OCI-LY1 (cell line): Measurements from ENCODE around the gene SBSN.

Experiments used
- H2AFZ ChIP-seq: fragments of 200-600 bp; sonication (generic), shearing (Covaris generic); 2 replicates; pipeline ENCODE4 v1.6.0; 2014; ENCODE audit warnings: antibody characterized with exemption, mild to moderate bottlenecking, low read length
- H3F3A ChIP-seq: fragments of 200-600 bp; sonication (generic), shearing (Covaris generic); 2 replicates; pipeline ENCODE4 v1.6.0; 2014; ENCODE audit warnings: mild to moderate bottlenecking, antibody characterized with exemption, low read length, moderate library complexity; ENCODE audit not compliant: insufficient read depth
- H3K27ac ChIP-seq: fragments of 200-600 bp; sonication (generic); 2 replicates; pipeline ENCODE4 v1.5.1; 2014; ENCODE audit warnings: low read length, mixed run types, mild to moderate bottlenecking, low read depth; ENCODE audit not compliant: poor library complexity, severe bottlenecking
- H3K27me3 ChIP-seq: fragments of 200-600 bp; sonication (generic); 2 replicates; pipeline ENCODE4 v1.6.0; 2014; ENCODE audit warnings: antibody characterized with exemption, mild to moderate bottlenecking, low read length, moderate library complexity; ENCODE audit not compliant: insufficient read depth
- H3K36me3 ChIP-seq: fragments of 200-600 bp; sonication (generic); 2 replicates; pipeline ENCODE4 v1.6.1; 2014; ENCODE audit warnings: mild to moderate bottlenecking, antibody characterized with exemption, low read length, moderate library complexity, mixed read lengths; ENCODE audit not compliant: insufficient read depth
- H3K4me1 ChIP-seq: fragments of 200-600 bp; sonication (generic); 2 replicates; pipeline ENCODE4 v1.5.1; 2014; ENCODE audit warnings: mild to moderate bottlenecking, low read length, moderate library complexity; ENCODE audit not compliant: insufficient read depth, severe bottlenecking
- H3K4me2 ChIP-seq: fragments of 200-600 bp; sonication (generic), shearing (Covaris generic); 2 replicates; pipeline ENCODE4 v1.6.1; 2014; ENCODE audit warnings: low read length
- H3K4me3 ChIP-seq: fragments of 200-600 bp; sonication (generic); 2 replicates; pipeline ENCODE4 v1.5.1; 2014; ENCODE audit warnings: low read length, low read depth, mild to moderate bottlenecking, mixed read lengths; ENCODE audit not compliant: poor library complexity, severe bottlenecking
- H3K79me2 ChIP-seq: fragments of 200-600 bp; shearing (Covaris generic); 2 replicates; pipeline ENCODE4 v1.6.1; 2016; ENCODE audit warnings: mixed run types, low read length, mixed read lengths; ENCODE audit not compliant: insufficient read depth
- H3K9ac ChIP-seq: fragments of 200-600 bp; sonication (generic), shearing (Covaris generic); 2 replicates; pipeline ENCODE4 v1.6.1; 2014; ENCODE audit warnings: mild to moderate bottlenecking, low read length, mixed read lengths
- H3K9me2 ChIP-seq: fragments of 200-600 bp; sonication (generic), shearing (Covaris generic); 2 replicates; pipeline ENCODE4 v1.6.1; 2014; ENCODE audit warnings: low read depth, mild to moderate bottlenecking, low read length, mixed read lengths
- H3K9me3 ChIP-seq: fragments of 200-600 bp; shearing (Covaris generic); 2 replicates; pipeline ENCODE4 v1.6.1; 2014; ENCODE audit warnings: low read length, mixed read lengths
- H4K20me1 ChIP-seq: fragments of 200-600 bp; sonication (generic), shearing (Covaris generic); 2 replicates; pipeline ENCODE4 v1.6.0; 2016; ENCODE audit warnings: mild to moderate bottlenecking, low read length; ENCODE audit not compliant: insufficient read depth
- CTCF ChIP-seq: fragments of 200-600 bp; sonication (generic), shearing (Covaris generic); IDR thresholded peaks from 2 replicates; pipeline ENCODE4 v1.5.1; 2017; ENCODE audit warnings: mild to moderate bottlenecking, antibody characterized with exemption, low read length, moderate library complexity, mixed read lengths
- EZH2 ChIP-seq: fragments of 200-600 bp; sonication (generic), shearing (Covaris generic); IDR thresholded peaks from 2 replicates; pipeline ENCODE4 v1.8.0; 2017; ENCODE audit warnings: borderline replicate concordance, mixed run types, mild to moderate bottlenecking, antibody characterized with exemption, low read length, moderate library complexity, mixed read lengths

The SBSN gene

GRCh38 chr19:35559281-35559659, 31.2 kb upstream of the SBSN start:
- no peaks in the 10 kb centered on the region; the same call in none of the 2 replicates for H3K27me3 ChIP-seq
- no peak overlapping the region for H3K4me2 ChIP-seq
- H3K4me1 ChIP-seq, result peaks cover 11% of the 10 kb centered on the region
- H4K20me1 ChIP-seq, result no peaks in the 10 kb centered on the region
- no peak overlapping the region for H3K27ac ChIP-seq
- no peaks in the 10 kb centered on the region for H3F3A ChIP-seq
- H3K9me2 ChIP-seq, result no peaks in the 10 kb centered on the region
- no peak overlapping the region for H3K9ac ChIP-seq
- H3K79me2 ChIP-seq, result no peaks in the 10 kb centered on the region
- H2AFZ ChIP-seq, result no peak overlapping the region
- no peaks in the 10 kb centered on the region for H3K36me3 ChIP-seq
- H3K4me3 ChIP-seq, result no peak overlapping the region
- no peaks in the 10 kb centered on the region for H3K9me3 ChIP-seq
- no peak for TF ChIP-seq EZH2
- no peak for TF ChIP-seq CTCF

- TF ChIP-seq CTCF, result no peak
- no peak for TF ChIP-seq EZH2
- H3K4me1 ChIP-seq, result peaks cover 11% of the 10 kb centered on the region
- H3K9ac ChIP-seq, result no peak overlapping the region
- no peak overlapping the region for H2AFZ ChIP-seq
- no peaks in the 10 kb centered on the region for H4K20me1 ChIP-seq
- no peaks in the 10 kb centered on the region; the same call in none of the 2 replicates for H3K27me3 ChIP-seq
- peak overlapping the region; percentile 53; the same call in 1 of the 2 replicates for H3K4me2 ChIP-seq
- no peaks in the 10 kb centered on the region for H3K79me2 ChIP-seq
- H3K27ac ChIP-seq, result no peak overlapping the region
- H3K36me3 ChIP-seq, result no peaks in the 10 kb centered on the region
- H3K9me2 ChIP-seq, result no peaks in the 10 kb centered on the region
- no peaks in the 10 kb centered on the region for H3F3A ChIP-seq
- no peak overlapping the region for H3K4me3 ChIP-seq
- no peaks in the 10 kb centered on the region for H3K9me3 ChIP-seq
Measured at GRCh38 chr19:35558400-35559280, 30.5 kb upstream of the SBSN start.

- Histone ChIP-seq H3K9me2 (no peaks in the 10 kb centered on the region), H2AFZ (no peak overlapping the region), H3K4me1 (peaks cover 11% of the 10 kb centered on the region), H3K4me2 (peak overlapping the region; percentile 53; the same call in 1 of the 2 replicates), H3K36me3 (no peaks in the 10 kb centered on the region), H3K27ac (no peak overlapping the region), H3K79me2 (no peaks in the 10 kb centered on the region), H4K20me1 (no peaks in the 10 kb centered on the region), H3F3A (no peaks in the 10 kb centered on the region), H3K9ac (no peak overlapping the region), H3K9me3 (no peaks in the 10 kb centered on the region), H3K4me3 (peak overlapping the region; percentile 36), H3K27me3 (no peaks in the 10 kb centered on the region; the same call in none of the 2 replicates)
- no peak for TF ChIP-seq EZH2
- no peak for TF ChIP-seq CTCF
Measured at GRCh38 chr19:35557539-35558399, 29.7 kb upstream of the SBSN start.
